HUES6 (cell line): Measurements from ENCODE around the gene CABP2.
"Not testable (repeated sequence)": the region's sequence is repeated elsewhere in the genome, so short reads cannot be mapped to it uniquely, and the experiment has no call there.

Experiments used
- H3K27ac ChIP-seq: 2 replicates; pipeline ENCODE4 v1.7.0; 2013; ENCODE audit warnings: low read depth, mild to moderate bottlenecking, low read length, inconsistent platforms
- H3K27me3 ChIP-seq: 2 replicates; pipeline ENCODE4 v1.6.1; 2013; ENCODE audit warnings: low read length; ENCODE audit not compliant: control insufficient read depth, insufficient read depth
- H3K36me3 ChIP-seq: 2 replicates; pipeline ENCODE4 v1.6.1; 2013; ENCODE audit warnings: low read length; ENCODE audit not compliant: control insufficient read depth, insufficient read depth
- H3K4me1 ChIP-seq: 2 replicates; pipeline ENCODE4 v1.6.1; 2013; ENCODE audit warnings: low read length; ENCODE audit not compliant: control insufficient read depth, insufficient read depth
- H3K4me3 ChIP-seq: 2 replicates; pipeline ENCODE4 v1.5.1; 2013; ENCODE audit warnings: low read depth, low read length
- H3K9ac ChIP-seq: one replicate; pipeline ENCODE4 v1.6.1; 2013; ENCODE audit warnings: mild to moderate bottlenecking, low read length
- H3K9me3 ChIP-seq: 2 replicates; pipeline ENCODE4 v1.6.1; 2013; ENCODE audit warnings: low read depth, low read length; ENCODE audit not compliant: control insufficient read depth, insufficient read depth

Gene CABP2

DNA sequence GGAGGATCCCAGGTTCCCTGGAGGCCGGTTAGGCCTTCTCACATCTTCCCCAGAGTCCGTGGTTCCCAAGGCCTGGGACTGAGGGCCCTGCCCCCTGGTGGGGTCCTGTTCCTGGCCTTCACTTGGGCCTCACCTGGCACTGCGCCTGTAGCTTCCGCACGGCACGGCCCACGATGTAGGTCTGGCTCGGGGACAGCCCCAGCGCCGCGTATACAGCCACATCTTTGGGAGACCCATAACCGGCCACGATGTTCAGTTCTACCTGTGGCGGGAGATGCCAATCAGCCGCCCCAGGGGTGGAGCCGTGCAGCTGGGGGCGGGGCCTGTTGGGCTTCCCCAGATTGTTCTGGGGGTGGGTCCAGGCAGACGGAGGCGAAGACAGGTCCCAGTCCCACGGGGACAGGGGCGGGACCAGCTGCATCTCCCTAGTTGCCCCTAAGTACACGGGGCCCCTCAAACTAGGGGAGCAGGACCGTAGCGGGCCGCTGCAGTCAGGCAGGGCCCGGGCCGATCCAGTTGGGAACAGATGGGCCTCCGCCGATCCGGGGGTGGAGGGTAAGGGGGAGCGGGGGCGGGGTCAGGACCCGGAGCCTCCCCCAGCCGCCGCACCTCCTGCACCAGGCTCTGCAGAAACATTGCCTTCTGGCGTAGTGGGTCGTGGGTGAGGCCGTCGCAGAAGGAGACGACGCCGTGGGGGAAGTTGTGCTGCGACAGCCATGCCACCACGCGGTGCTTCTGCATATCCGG lies 30.3 kb downstream of the CABP2 start:
- H3K9ac ChIP-seq = no peak overlapping the region
- no peak overlapping the region for H3K4me3 ChIP-seq
- H3K27ac ChIP-seq = no peak overlapping the region
- H3K9me3 ChIP-seq = no peaks in the 10 kb centered on the region
- peaks cover 75% of the 10 kb centered on the region for H3K36me3 ChIP-seq
- no peaks in the 10 kb centered on the region for H3K4me1 ChIP-seq
- no peaks in the 10 kb centered on the region for H3K27me3 ChIP-seq

DNA sequence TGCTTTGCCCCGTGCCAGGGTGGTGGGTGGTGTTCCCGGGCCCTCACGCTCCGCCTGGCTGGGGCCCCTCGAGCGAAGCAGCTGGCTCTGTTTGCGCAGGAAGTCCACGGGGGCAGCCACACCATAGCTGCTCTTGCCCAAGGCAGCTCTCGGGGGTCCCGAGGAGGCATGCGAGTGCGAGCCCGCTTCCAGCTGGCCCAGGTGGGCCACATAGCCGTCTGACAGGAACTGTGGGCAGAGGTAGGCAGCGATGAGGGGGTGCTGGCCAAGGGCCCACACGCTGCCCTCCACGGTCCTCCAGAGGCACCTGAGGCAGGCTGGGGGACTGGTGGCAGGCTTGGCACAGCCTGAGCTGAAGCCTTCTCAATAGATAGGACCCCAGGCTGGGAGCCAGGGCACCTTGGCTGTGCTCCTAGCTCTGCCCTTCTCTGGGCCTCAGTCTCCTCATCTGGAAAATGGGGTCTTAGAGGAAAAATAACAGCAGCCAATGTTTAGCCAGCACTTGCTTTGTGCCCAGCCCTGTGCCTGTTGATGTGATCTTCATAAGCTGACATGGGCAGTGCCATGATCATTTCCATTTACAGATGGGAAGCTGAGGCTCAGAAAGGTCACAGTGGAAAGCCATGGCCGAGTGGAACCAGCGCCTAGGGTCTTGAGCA lies 31.0 kb downstream of the CABP2 start:
- Histone ChIP-seq H3K4me3 (no peak overlapping the region), H3K27me3 (no peaks in the 10 kb centered on the region), H3K9ac (no peak overlapping the region), H3K9me3 (no peaks in the 10 kb centered on the region), H3K4me1 (no peaks in the 10 kb centered on the region), H3K27ac (no peak overlapping the region), H3K36me3 (peaks cover 70% of the 10 kb centered on the region)

DNA sequence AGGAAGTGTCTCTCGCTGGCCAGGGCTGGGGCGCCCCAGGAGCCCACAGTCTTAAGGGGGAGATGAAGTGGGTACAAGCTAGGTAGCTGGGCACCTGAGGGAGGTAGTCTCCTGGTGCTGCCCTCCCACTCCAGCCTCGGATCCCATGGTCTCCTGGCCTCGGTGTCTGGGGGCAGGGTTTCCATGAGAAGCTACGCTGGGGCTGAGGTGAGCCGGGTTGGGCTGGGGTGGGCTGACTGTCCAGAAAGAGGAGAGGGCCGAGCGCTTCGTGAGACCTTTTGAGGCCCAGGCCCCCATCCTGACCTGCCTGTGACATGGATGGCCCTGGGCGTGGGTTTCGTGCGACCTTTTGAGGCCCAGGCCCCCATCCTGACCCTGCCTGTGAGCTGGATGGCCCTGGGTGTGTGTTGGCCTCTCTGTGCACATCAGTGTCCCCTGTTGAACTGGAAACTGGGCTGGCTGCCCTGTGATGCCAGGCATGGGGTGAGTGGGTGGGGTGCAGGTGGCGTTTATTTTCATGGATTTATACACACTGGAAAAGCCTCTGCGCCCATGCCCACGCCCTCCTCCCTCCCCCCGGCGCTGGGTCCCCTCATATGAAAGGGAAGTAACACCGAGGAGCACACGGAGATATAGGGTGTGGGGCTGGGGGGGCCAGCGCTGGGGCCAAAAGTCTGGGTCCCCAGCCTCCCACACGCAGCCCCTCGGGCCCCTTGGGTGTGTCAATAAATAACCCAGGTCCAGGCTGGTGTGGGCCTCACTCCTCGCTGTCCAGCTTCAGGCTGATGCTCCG lies 31.8 kb downstream of the CABP2 start:
- H3K36me3 ChIP-seq = peaks cover 64% of the 10 kb centered on the region

DNA sequence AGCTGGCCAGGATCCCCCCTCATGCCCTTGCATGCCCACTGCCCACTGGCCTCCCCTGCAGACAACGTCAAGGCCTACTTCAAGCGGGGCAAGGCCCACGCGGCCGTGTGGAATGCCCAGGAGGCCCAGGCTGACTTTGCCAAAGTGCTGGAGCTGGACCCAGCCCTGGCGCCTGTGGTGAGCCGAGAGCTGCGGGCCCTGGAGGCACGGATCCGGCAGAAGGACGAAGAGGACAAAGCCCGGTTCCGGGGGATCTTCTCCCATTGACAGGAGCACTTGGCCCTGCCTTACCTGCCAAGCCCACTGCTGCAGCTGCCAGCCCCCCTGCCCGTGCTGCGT lies 32.5 kb downstream of the CABP2 start:
- Histone ChIP-seq H3K9ac (no peak overlapping the region), H3K27ac (no peak overlapping the region), H3K27me3 (no peaks in the 10 kb centered on the region), H3K9me3 (no peaks in the 10 kb centered on the region), H3K4me3 (no peak overlapping the region), H3K36me3 (peaks cover 57% of the 10 kb centered on the region), H3K4me1 (no peaks in the 10 kb centered on the region)

More for the DNA sequence above, 31.8 kb downstream of the CABP2 start:
- Histone ChIP-seq H3K4me1 (no peaks in the 10 kb centered on the region), H3K27ac (no peak overlapping the region), H3K9ac (no peak overlapping the region), H3K9me3 (no peaks in the 10 kb centered on the region), H3K27me3 (no peaks in the 10 kb centered on the region), H3K4me3 (no peak overlapping the region)

DNA sequence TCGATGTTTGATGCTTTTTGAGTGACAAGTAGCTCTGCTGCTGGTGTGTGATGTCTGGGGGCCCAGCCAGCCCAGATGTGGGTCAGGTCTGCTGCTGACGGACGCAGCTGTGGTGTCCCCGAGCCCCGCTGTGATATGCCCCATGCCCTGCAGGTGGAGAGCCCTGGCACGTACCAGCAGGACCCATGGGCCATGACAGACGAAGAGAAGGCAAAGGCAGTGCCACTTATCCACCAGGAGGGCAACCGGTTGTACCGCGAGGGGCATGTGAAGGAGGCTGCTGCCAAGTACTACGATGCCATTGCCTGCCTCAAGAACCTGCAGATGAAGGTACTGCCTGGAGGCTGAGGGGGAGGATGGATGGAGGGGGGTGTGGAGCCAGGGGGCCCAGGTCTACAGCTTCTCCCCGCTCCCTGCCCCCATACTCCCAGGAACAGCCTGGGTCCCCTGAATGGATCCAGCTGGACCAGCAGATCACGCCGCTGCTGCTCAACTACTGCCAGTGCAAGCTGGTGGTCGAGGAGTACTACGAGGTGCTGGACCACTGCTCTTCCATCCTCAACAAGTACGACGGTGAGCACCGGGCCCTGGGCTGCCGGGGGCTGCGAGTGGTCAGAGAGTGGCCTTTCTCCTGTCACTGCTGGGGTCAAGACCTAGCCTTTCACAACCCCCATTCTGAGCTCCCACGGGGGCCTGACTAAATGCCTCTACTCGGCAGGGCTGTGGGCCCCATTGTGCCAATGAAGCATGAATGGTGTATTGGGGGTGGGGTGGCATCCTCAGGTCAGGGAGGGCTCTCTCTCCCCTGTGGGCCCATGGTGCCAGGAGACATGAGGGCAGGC lies 33.1 kb downstream of the CABP2 start:
- H3K9ac ChIP-seq = no peak overlapping the region
- no peaks in the 10 kb centered on the region for H3K27me3 ChIP-seq
- no peak overlapping the region for H3K27ac ChIP-seq
- H3K4me1 ChIP-seq = no peaks in the 10 kb centered on the region
- H3K9me3 ChIP-seq = no peaks in the 10 kb centered on the region
- no peak overlapping the region for H3K4me3 ChIP-seq
- peaks cover 53% of the 10 kb centered on the region for H3K36me3 ChIP-seq

DNA sequence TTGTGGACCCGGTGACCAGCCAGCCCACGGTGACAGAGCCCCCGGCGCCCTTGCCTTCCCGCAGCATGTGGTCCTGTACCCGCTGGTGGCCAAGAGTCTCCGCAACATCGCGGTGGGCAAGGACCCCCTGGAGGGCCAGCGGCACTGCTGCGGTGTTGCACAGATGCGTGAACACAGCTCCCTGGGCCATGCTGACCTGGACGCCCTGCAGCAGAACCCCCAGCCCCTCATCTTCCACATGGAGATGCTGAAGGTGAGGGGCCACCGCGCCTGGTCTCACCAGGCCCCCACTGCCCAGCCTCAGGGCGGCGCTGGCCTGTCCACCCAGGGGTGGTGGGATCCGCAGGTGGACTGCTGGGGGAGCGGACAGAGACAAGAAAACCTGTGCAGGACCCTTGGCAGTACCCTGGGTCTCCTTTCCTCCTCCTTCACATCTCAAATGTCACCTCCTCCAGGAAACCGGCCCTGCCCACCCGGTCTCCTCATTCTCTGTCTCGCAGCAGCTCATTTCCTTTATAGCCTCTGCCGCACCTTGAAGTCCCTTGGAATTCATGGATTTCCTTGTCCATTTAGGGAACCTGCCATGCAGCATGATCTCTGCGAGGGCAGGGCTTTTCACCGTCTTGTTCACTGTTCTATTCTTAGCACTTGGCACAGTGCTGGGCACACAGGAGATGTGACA lies 33.9 kb downstream of the CABP2 start:
- peaks cover 50% of the 10 kb centered on the region for H3K36me3 ChIP-seq
- H3K4me3 ChIP-seq = no peak overlapping the region
- no peak overlapping the region for H3K27ac ChIP-seq
- no peak overlapping the region for H3K9ac ChIP-seq
- H3K4me1 ChIP-seq = no peaks in the 10 kb centered on the region
- H3K27me3 ChIP-seq = no peaks in the 10 kb centered on the region
- H3K9me3 ChIP-seq = no peaks in the 10 kb centered on the region

DNA sequence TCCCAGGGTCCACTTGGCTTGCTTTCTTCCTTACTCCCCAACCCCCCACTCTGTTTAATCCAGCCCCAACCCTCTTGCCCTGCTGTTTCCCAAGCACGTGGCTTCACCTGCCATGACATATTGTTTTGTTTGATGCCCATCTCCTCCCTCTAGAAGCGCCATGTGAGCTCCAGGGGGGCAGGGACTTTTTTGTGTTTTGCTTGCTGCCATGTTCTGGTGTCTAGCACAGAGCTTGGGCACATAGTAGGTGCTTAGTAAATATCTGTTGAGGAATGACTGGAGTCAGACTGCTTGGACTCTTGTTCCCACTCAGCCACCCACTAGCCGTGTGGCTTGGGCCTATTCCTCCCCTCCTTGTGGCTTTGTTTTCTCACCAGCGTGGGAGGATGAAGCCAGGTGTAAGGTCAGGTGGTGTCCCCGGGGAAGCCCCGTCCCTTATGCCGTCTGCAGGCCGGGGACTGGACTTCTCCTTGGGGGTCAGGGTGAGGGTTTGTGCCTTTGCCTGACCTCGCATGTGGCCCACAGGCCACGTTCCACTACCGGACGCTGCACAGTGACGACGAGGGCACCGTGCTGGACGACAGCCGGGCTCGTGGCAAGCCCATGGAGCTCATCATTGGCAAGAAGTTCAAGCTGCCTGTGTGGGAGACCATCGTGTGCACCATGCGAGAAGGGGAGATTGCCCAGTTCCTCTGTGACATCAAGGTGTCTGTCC lies 36.6 kb downstream of the CABP2 start:
- H3K27me3 ChIP-seq = no peaks in the 10 kb centered on the region; the same call in 1 of the 2 replicates
- H3K4me1 ChIP-seq = no peaks in the 10 kb centered on the region; the same call in 1 of the 2 replicates
- no peak overlapping the region for H3K4me3 ChIP-seq
- peaks cover 29% of the 10 kb centered on the region for H3K36me3 ChIP-seq
- H3K9me3 ChIP-seq = no peaks in the 10 kb centered on the region
- no peak overlapping the region for H3K27ac ChIP-seq
- H3K9ac ChIP-seq = no peak overlapping the region

DNA sequence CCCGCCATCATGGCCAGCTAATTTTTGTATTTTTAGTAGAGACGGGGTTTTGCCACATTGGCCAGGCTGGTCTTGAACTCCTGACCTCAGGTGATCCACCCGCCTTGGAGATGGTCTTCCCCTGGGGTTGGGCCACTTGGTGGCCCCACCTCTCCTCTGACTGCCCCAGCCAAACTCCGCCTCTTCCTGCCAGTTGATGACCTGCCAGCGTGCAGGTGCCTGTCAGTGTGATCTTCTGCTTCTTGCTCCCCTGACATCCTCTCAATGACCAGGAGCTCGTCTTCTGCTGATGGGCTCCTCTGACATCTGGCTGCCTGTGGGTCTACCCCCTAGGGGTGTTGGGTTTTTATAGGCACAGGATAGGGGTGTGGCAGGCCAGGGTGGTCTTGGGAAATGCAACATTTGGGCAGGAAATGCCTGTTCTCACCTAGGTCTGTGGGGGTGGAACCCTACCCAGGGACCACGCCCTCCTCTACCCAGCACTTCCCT lies 37.3 kb downstream of the CABP2 start:
- not testable (repeated sequence) for H3K9me3 ChIP-seq, H3K27ac ChIP-seq, H3K27me3 ChIP-seq, H3K9ac ChIP-seq, H3K4me3 ChIP-seq, H3K4me1 ChIP-seq
- H3K36me3 ChIP-seq = peaks cover 21% of the 10 kb centered on the region

DNA sequence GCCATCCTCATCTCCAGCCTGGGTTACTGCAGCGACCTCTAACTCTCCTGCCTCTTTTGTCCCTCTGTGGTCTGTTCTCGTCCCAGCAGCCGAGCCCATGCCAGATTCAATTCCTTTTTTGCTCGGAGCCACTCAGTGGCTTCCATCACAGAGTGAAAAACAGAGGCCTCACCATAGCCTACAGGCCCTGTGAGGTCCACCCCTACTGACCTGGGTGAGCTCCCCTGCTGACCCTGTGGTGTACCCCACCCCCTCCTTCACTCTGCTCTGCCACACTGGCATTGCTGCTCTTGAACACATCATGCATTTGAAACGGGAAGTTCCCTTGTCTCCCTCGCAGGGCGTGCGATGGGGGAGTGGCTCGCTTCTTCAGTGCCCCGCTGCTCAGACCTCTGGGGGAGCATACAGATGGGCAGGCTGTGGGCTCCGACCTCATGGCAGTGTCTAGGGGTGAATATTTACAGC lies 38.4 kb downstream of the CABP2 start:
- H3K27me3 ChIP-seq = no peaks in the 10 kb centered on the region; the same call in 1 of the 2 replicates
- H3K4me3 ChIP-seq = no peak overlapping the region
- no peak overlapping the region for H3K9ac ChIP-seq
- peaks cover 11% of the 10 kb centered on the region for H3K36me3 ChIP-seq
- H3K9me3 ChIP-seq = no peaks in the 10 kb centered on the region
- H3K4me1 ChIP-seq = no peaks in the 10 kb centered on the region; the same call in 1 of the 2 replicates
- no peak overlapping the region for H3K27ac ChIP-seq
